ENCODE measurements around the gene NR2E1.

DNA sequence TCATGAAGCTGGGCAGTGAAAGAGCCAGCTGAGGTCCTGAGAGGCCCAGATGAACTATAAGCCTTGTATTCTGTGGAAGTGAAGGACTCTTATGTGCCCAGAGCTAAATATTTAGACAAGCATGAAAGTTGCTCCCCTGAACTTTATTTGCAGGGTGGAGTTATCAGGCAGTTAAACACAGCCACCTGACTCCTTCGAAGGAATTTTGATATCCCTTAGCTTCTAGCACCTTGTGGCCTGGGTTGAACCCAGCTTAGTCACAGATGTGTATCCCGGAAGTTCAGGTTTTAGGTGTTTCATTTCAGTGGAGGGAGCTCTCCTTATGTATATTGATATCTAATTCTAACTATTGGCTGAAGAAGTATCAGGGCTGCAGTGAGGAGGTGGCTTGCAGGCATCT lies 20.4 kb downstream of the NR2E1 start:
- no peak for TF ChIP-seq EZH2 (IDR thresholded peaks at IDR 0.05; ENCODE audit: insufficient read depth, poor library complexity, severe bottlenecking)
- TF ChIP-seq EZH2phosphoT487 (IDR thresholded peaks at IDR 0.05; ENCODE audit: insufficient read depth, low read depth) = no peak
